Uterus (tissue), 2 donors: ENCODE data around the gene PLSCR5.

Experiments used
- CTCF ChIP-seq, 4 experiments: fragments of 200-600 bp in 2 of 4; fragments of 450-650 bp in 2 of 4; sonication (generic) in 2 of 4; IDR thresholded peaks; one replicate each; pipeline ENCODE4 v1.5.1; 2016 to 2019; ENCODE audit warnings: antibody characterized with exemption in 4 of 4, mild to moderate bottlenecking in 2 of 4, moderate library complexity in 1 of 4
- POLR2A ChIP-seq, 2 donors: fragments of 450-650 bp; IDR thresholded peaks; one replicate each; pipeline ENCODE4 v1.6.1; 2016; ENCODE audit warnings: antibody characterized with exemption in 2 of 2, mild to moderate bottlenecking in 1 of 2, moderate library complexity in 1 of 2

DNA sequence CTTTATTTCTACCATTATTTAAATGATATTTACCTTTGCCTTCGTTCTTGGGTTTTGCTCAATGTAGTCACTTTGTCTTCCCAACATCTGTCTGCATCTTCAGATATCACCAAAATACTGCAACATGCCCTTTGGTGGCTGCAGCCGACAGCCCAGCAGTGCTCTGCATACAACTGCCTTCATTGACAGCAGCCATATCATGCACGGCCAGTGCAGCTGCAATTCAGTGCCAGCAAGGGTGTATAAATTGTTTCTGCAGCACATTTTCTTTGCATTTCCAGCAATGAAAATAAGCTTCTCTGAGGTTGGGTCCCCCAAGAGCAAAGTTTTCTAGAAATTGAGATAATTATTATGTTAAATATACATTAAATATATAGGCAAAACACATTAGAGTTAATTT, 6.0 kb upstream of the PLSCR5 start:
- TF ChIP-seq CTCF (IDR thresholded peaks at IDR 0.05) (no peak), POLR2A (IDR thresholded peaks at IDR 0.05) (no peak)
